ENCODE data around the gene HOXC6. TPM values are rescaled to one million over a fixed set of nuclear protein-coding genes. Genes with fewer than 3 reads are reported as not detected.

The HOXC6 gene
- polyA plus RNA-seq (2012; ENCODE audit: insufficient read depth, insufficient read length, low read depth) = 45.2 TPM

GRCh38 chr12:54028314-54029201, at the start of gene HOXC6:
TSS of gene HOXC6 (plus strand) at chr12:54028440. CDS start at chr12:54028522, 82 bp downstream.
- peaks cover 16% of the 10 kb centered on the region for H3K4me1 ChIP-seq
- H3K4me3 ChIP-seq (ENCODE audit: low read depth, low read length) = peak within 1 kb of the TSS; percentile 83
- no peak for TF ChIP-seq CTCF (IDR thresholded peaks at IDR 0.05; ENCODE audit: low read depth, low read length)
- DNase-seq = peak; percentile 72
- H3K9me3 ChIP-seq = no peaks in the 10 kb centered on the region
- no peaks in the 10 kb centered on the region for H3K27me3 ChIP-seq
- no peaks in the 10 kb centered on the region for H3K36me3 ChIP-seq

GRCh38 chr12:53978477-53979356, 49.5 kb upstream of the HOXC6 start:
- no peak for DNase-seq
- no peaks in the 10 kb centered on the region for H3K36me3 ChIP-seq
- no peak overlapping the region for H3K4me3 ChIP-seq (ENCODE audit: low read depth, low read length)
- no peaks in the 10 kb centered on the region for H3K9me3 ChIP-seq
- TF ChIP-seq CTCF (IDR thresholded peaks at IDR 0.05; ENCODE audit: low read depth, low read length) = no peak
- no peaks in the 10 kb centered on the region for H3K4me1 ChIP-seq
- H3K27me3 ChIP-seq = peaks cover 7% of the 10 kb centered on the region

GRCh38 chr12:53980104-53980801, 48.0 kb upstream of the HOXC6 start:
- TF ChIP-seq CTCF (IDR thresholded peaks at IDR 0.05; ENCODE audit: low read depth, low read length) = no peak
- H3K27me3 ChIP-seq = peaks cover 1% of the 10 kb centered on the region
- H3K9me3 ChIP-seq = no peaks in the 10 kb centered on the region
- DNase-seq = no peak
- H3K36me3 ChIP-seq = no peaks in the 10 kb centered on the region
- no peaks in the 10 kb centered on the region for H3K4me1 ChIP-seq
- H3K4me3 ChIP-seq (ENCODE audit: low read depth, low read length) = no peak overlapping the region

GRCh38 chr12:53980802-53981496, 47.3 kb upstream of the HOXC6 start:
- Histone ChIP-seq H3K4me3 (ENCODE audit: low read depth, low read length) (no peak overlapping the region), H3K4me1 (no peaks in the 10 kb centered on the region)
- DNase-seq = no peak

More at GRCh38 chr12:53980802-53981496, 47.3 kb upstream of the HOXC6 start:
- Histone ChIP-seq H3K27me3 (peaks cover 8% of the 10 kb centered on the region), H3K36me3 (no peaks in the 10 kb centered on the region), H3K9me3 (no peaks in the 10 kb centered on the region)
- no peak for TF ChIP-seq CTCF (IDR thresholded peaks at IDR 0.05; ENCODE audit: low read depth, low read length)
